Right cardiac atrium (tissue), 5 donors: Measurements from ENCODE around the gene LMBRD1. TPM values are rescaled to one million over a fixed set of nuclear protein-coding genes. Genes with fewer than 3 reads are reported as not detected.
A peak's percentile ranks its signal among the peaks of the same experiment; 100 is the strongest.
"Not testable (repeated sequence)": the region's sequence is repeated elsewhere in the genome, so short reads cannot be mapped to it uniquely, and the experiment has no call there.

Experiments used
- ATAC-seq, 2 donors: fragments of 200-7000 bp; cut with Tn5 transposase; one replicate each; pipeline versions ENCODE4 v1.8.0 to v1.9.1; 2020; ENCODE audit warnings: moderate library complexity in 2 of 2, mild to moderate bottlenecking in 1 of 2
- DNase-seq, 3 donors: peaks; one replicate each; pipeline ENCODE4 v3.0.0-alpha.2; 2020
- H3K27ac ChIP-seq: one replicate; pipeline ENCODE4 v1.5.1; 2013; ENCODE audit warnings: mild to moderate bottlenecking, low read length, control low read depth, moderate library complexity
- H3K27me3 ChIP-seq: one replicate; pipeline ENCODE4 v1.6.1; 2013; ENCODE audit not compliant: control insufficient read depth, insufficient read depth
- H3K4me1 ChIP-seq: one replicate; pipeline ENCODE4 v1.6.1; 2013; ENCODE audit warnings: low read length; ENCODE audit not compliant: control insufficient read depth, insufficient read depth
- H3K4me3 ChIP-seq: one replicate; pipeline ENCODE4 v1.5.1; 2013; ENCODE audit warnings: low read length, control low read depth
- H3K9me3 ChIP-seq: one replicate; pipeline ENCODE4 v1.6.1; 2013; ENCODE audit warnings: low read length; ENCODE audit not compliant: control insufficient read depth
- WGBS: extraction: QIAGEN DNeasy Blood & Tissue Kit; methylation state at CpG from one replicate; pipeline ENCODE4 v1.1.7; 2013; 5-methylcytosine and 5-hydroxymethylcytosine counted together
- intact Hi-C, 4 donors: fragments of 100-400 bp; cut with DNase I; formaldehyde crosslinking; loops; one replicate each; pipeline versions ENCODE4 v1.11.0 to v1.14.0; 2022 to 2023
- polyA plus RNA-seq: library from polyadenylated mRNA; stranded (reverse); fragments of 200-250 nt; gene quantifications from one replicate; pipeline ENCODE4 v1.2.3, GENCODE V29; 2013
- total RNA-seq, 4 donors: library from RNA; stranded (reverse); fragmentation: NEBNext Ultra II Directional; extraction: Animal tissue kit (Norgen Biotek cat#: 25700); gene quantifications; one replicate each; pipeline ENCODE4 v1.2.1, GENCODE V29; 2021
- donor health status: healthy with polysubstance abuse.
- donor health status: DM: no; HTN: yes; CAD: no.
- donor health status: DM: no; HTN: no; CAD: no.
- donor health status: DM: no; HTN: yes; CAD: no; lungs with severe emphysema.
- donor health status: DM: yes; HTN: yes; CAD: no.

LMBRD1 gene
- total and polyA plus RNA-seq, 5 donors, result 46.3 to 56.2 (median 51.5) TPM

- Histone ChIP-seq H3K9me3 (no peaks in the 10 kb centered on the region), H3K4me1 (peaks cover 8% of the 10 kb centered on the region), H3K4me3 (peak overlapping the region; percentile 56), H3K27ac (peak overlapping the region; percentile 94), H3K27me3 (no peaks in the 10 kb centered on the region)
- DNase-seq, result no peak
- WGBS, result under 1% methylated on average over 20 of the region's 20 CpGs
- peak; percentile 3 to 12 for ATAC-seq
- intact Hi-C loops, result no loop called here
These were observed 653 bp downstream of the LMBRD1 start for GRCh38 chr6:69796073-69796641.

GRCh38 chr6:69795469-69796072, 1.2 kb downstream of the LMBRD1 start:
- 20% methylated on average over 5 of the region's 5 CpGs for WGBS
- H3K9me3 ChIP-seq, result no peaks in the 10 kb centered on the region
- H3K27me3 ChIP-seq, result no peaks in the 10 kb centered on the region
- intact Hi-C loops, result no loop called here
- H3K4me1 ChIP-seq, result peaks cover 10% of the 10 kb centered on the region
- DNase-seq, result no peak
- ATAC-seq, result no peak
- peak overlapping the region; percentile 56 for H3K4me3 ChIP-seq
- H3K27ac ChIP-seq, result peak overlapping the region; percentile 94

GRCh38 chr6:69792292-69792691, 4.5 kb downstream of the LMBRD1 start:
- DNase-seq (no peak), ATAC-seq (no peak)
- H3K4me1 ChIP-seq, result peaks cover 10% of the 10 kb centered on the region
- H3K27ac ChIP-seq, result peak overlapping the region; percentile 76
- intact Hi-C loops, result no loop called here
- no peaks in the 10 kb centered on the region for H3K9me3 ChIP-seq
- H3K27me3 ChIP-seq, result no peaks in the 10 kb centered on the region
- H3K4me3 ChIP-seq, result no peak overlapping the region

- H3K4me1 ChIP-seq, result peaks cover 8% of the 10 kb centered on the region
- no peak overlapping the region for H3K4me3 ChIP-seq
- WGBS, result 49% methylated on average over 2 of the region's 2 CpGs
- H3K27ac ChIP-seq, result peak overlapping the region; percentile 71
- no peak for DNase-seq
- peak; percentile 30 to 58 for ATAC-seq
- intact Hi-C loops, result no loop called here
- no peaks in the 10 kb centered on the region for H3K27me3 ChIP-seq
- H3K9me3 ChIP-seq, result no peaks in the 10 kb centered on the region
These were observed 5.7 kb downstream of the LMBRD1 start for GRCh38 chr6:69791065-69791471.

- 51% methylated on average over 2 of the region's 2 CpGs for WGBS
- Histone ChIP-seq H3K4me1 (peaks cover 8% of the 10 kb centered on the region), H3K27me3 (no peaks in the 10 kb centered on the region), H3K9me3 (no peaks in the 10 kb centered on the region), H3K27ac (no peak overlapping the region), H3K4me3 (no peak overlapping the region)
- ATAC-seq, result no peak
- intact Hi-C loops, result no loop called here
- DNase-seq, result no peak
These were observed 6.2 kb downstream of the LMBRD1 start for GRCh38 chr6:69790629-69791028.

- peaks cover 8% of the 10 kb centered on the region for H3K4me1 ChIP-seq
- intact Hi-C loops, result no loop called here
- no peaks in the 10 kb centered on the region for H3K9me3 ChIP-seq
These were observed 7.2 kb downstream of the LMBRD1 start for GRCh38 chr6:69789578-69789977.

GRCh38 chr6:69787436-69787835, 9.4 kb downstream of the LMBRD1 start:
- DNase-seq, H3K27me3 ChIP-seq, H3K4me3 ChIP-seq, H3K4me1 ChIP-seq, intact Hi-C loops, H3K27ac ChIP-seq, H3K9me3 ChIP-seq, ATAC-seq: not testable (repeated sequence)
- 88% methylated on average over 5 of the region's 5 CpGs for WGBS

More at GRCh38 chr6:69789578-69789977, 7.2 kb downstream of the LMBRD1 start:
- ATAC-seq (no peak), DNase-seq (no peak)
- WGBS, result 91% methylated on average over 1 of the region's 1 CpG
- H3K27me3 ChIP-seq, result no peaks in the 10 kb centered on the region
- H3K27ac ChIP-seq, result no peak overlapping the region
- H3K4me3 ChIP-seq, result no peak overlapping the region

GRCh38 chr6:69785697-69786096, 11.1 kb downstream of the LMBRD1 start:
- H3K4me1 ChIP-seq, result peaks cover 2% of the 10 kb centered on the region
- intact Hi-C loops, result no loop called here
- H3K4me3 ChIP-seq, result no peak overlapping the region
- no peak overlapping the region for H3K27ac ChIP-seq
- DNase-seq (no peak), ATAC-seq (no peak)
- H3K9me3 ChIP-seq, result no peaks in the 10 kb centered on the region
- H3K27me3 ChIP-seq, result no peaks in the 10 kb centered on the region

- intact Hi-C loops, result no loop called here
- no peaks in the 10 kb centered on the region for H3K27me3 ChIP-seq
- no peak overlapping the region for H3K27ac ChIP-seq
- no peak for DNase-seq
- peaks cover 2% of the 10 kb centered on the region for H3K4me1 ChIP-seq
- 66% methylated on average over 3 of the region's 3 CpGs for WGBS
- H3K9me3 ChIP-seq, result no peaks in the 10 kb centered on the region
- no peak overlapping the region for H3K4me3 ChIP-seq
- ATAC-seq, result no peak
These were observed 12.0 kb downstream of the LMBRD1 start for GRCh38 chr6:69784595-69785377.

- 97% methylated on average over 1 of the region's 1 CpG for WGBS
- DNase-seq, result no peak
- no peaks in the 10 kb centered on the region for H3K27me3 ChIP-seq
- H3K9me3 ChIP-seq, result no peaks in the 10 kb centered on the region
- no peak overlapping the region for H3K4me3 ChIP-seq
- H3K27ac ChIP-seq, result no peak overlapping the region
- H3K4me1 ChIP-seq, result peaks cover 2% of the 10 kb centered on the region
- intact Hi-C loops, result no loop called here
- ATAC-seq, result no peak
These were observed 13.7 kb downstream of the LMBRD1 start for GRCh38 chr6:69783108-69783507.

- Histone ChIP-seq H3K27ac (no peak overlapping the region), H3K4me3 (no peak overlapping the region), H3K9me3 (no peaks in the 10 kb centered on the region), H3K4me1 (peaks cover 2% of the 10 kb centered on the region), H3K27me3 (no peaks in the 10 kb centered on the region)
- intact Hi-C loops, result no loop called here
- 53% methylated on average over 2 of the region's 2 CpGs for WGBS
- ATAC-seq (no peak), DNase-seq (no peak)
These were observed 16.1 kb downstream of the LMBRD1 start for GRCh38 chr6:69780585-69781178.
